ENCODE results near the gene PEMT. TPM values are rescaled to one million over a fixed set of nuclear protein-coding genes. Genes with fewer than 3 reads are reported as not detected.
A peak's percentile ranks its signal among the peaks of the same experiment; 100 is the strongest.

PEMT gene
- total RNA-seq, 4 donors from 2014 or later = 52.5 to 76.1 (median 62.6) TPM

DNA sequence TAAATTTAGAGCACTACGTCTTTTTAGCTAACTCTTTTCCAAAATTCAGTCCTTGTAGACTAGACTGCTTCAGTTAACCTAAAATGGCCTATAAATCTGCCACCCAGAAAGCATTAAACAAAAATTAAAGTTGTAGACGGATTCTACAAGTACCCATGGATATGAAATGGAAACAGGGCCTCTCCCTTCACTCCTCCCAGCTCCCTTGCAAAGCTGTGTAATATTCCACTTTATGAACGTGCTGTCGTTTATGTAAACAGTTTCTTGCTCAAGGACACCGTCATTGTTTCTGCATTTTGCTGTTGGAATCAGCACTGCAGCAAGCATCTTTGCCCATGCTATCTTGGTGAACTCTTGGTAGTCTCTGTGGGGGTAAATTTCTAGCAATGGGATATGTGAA is 109.6 kb downstream of the PEMT start:
- H3K9me3 ChIP-seq = no peaks in the 10 kb centered on the region
- no peaks in the 10 kb centered on the region for H3K27me3 ChIP-seq
- intact Hi-C loops (cut with DNase I) = no loop called here
- H3K27ac ChIP-seq = no peak overlapping the region
- H3K36me3 ChIP-seq = no peaks in the 10 kb centered on the region
- DNase-seq = no peak
- no peak for TF ChIP-seq POLR2A (IDR thresholded peaks at IDR 0.05)
- TF ChIP-seq, protein P1, sequence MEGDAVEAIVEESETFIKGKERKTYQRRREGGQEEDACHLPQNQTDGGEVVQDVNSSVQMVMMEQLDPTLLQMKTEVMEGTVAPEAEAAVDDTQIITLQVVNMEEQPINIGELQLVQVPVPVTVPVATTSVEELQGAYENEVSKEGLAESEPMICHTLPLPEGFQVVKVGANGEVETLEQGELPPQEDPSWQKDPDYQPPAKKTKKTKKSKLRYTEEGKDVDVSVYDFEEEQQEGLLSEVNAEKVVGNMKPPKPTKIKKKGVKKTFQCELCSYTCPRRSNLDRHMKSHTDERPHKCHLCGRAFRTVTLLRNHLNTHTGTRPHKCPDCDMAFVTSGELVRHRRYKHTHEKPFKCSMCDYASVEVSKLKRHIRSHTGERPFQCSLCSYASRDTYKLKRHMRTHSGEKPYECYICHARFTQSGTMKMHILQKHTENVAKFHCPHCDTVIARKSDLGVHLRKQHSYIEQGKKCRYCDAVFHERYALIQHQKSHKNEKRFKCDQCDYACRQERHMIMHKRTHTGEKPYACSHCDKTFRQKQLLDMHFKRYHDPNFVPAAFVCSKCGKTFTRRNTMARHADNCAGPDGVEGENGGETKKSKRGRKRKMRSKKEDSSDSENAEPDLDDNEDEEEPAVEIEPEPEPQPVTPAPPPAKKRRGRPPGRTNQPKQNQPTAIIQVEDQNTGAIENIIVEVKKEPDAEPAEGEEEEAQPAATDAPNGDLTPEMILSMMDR (IDR thresholded peaks at IDR 0.05) = no peak
- 83 to 88% methylated on average over 5 of the region's 5 CpGs for WGBS, 2 donors
- peaks cover 31% of the 10 kb centered on the region in 2 donors for H3K4me1 ChIP-seq
- H3K4me3 ChIP-seq (replicated peaks in 1 of 3) = no peak overlapping the region

DNA sequence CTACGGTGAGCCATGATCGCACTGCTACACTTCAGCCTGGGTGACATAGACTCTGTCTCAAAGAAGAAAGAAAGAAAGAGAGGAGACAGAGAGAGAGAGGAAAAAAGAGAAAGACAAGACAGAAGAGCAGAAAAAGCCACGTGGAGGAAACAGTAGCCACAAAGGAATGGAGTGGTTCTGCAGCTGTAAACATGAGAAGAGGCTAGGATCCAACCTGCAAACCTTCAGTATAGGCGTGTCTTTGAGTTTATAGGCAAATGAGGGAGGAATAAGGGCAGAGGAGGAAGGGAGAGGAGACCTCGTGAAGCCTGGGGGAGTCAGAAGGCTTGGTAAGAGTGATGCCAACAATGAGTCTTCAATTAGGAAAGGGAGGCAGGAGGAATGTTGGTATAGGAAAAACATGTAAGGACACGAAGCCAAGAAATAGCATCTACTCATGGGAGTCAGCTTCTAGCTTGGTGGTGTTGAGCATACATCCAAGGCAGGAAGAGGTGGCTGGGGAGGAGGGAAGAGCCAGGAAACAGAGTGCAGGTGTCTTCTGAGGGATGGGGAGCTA is 110.8 kb downstream of the PEMT start:
- Histone ChIP-seq H3K27ac (no peak overlapping the region), H3K9me3 (no peaks in the 10 kb centered on the region), H3K36me3 (no peaks in the 10 kb centered on the region), H3K27me3 (no peaks in the 10 kb centered on the region), H3K4me1 (peaks cover 31% of the 10 kb centered on the region in 2 donors), H3K4me3 (replicated peaks in 1 of 3) (no peak overlapping the region)
- 81 to 82% methylated on average over 6 of the region's 6 CpGs for WGBS, 2 donors
- DNase-seq = no peak
- intact Hi-C loops (cut with DNase I) = no loop called here
- no peak for TF ChIP-seq POLR2A (IDR thresholded peaks at IDR 0.05)
- TF ChIP-seq, protein P1 (IDR thresholded peaks at IDR 0.05) = no peak

DNA sequence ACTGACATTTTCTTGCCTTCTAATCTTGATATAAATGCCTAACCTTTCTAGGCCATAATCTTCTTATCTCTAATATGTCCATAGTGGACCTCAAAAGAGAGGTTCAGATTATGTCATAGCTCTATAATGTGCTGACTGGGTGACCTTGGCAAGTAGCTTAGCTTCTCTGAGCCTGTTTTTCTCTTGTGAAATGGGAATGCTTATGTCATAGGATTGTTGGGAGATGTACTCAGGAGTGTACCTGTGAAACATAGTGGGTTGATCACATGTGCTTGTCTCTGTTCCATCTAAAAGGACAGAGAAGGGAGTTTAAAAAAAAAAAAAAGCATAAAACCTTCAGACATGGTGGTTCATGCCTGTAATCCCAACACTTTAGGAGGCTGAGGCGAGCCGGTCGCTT is 112.3 kb downstream of the PEMT start:
- Histone ChIP-seq H3K27ac (no peak overlapping the region), H3K4me3 (replicated peaks in 1 of 3) (no peak overlapping the region), H3K9me3 (no peaks in the 10 kb centered on the region), H3K4me1 (peaks cover 31% of the 10 kb centered on the region in 2 donors), H3K36me3 (no peaks in the 10 kb centered on the region), H3K27me3 (no peaks in the 10 kb centered on the region)
- intact Hi-C loops (cut with DNase I) = loop anchor here (10.0 kb wide), 1 partner anchor 64 kb away; no protein-coding TSS in a partner anchor
- no peak for DNase-seq
- TF ChIP-seq POLR2A (IDR thresholded peaks at IDR 0.05) = no peak
- TF ChIP-seq, protein P1 (IDR thresholded peaks at IDR 0.05) = no peak
- 96% methylated on average over 3 of the region's 3 CpGs for WGBS, 2 donors

DNA sequence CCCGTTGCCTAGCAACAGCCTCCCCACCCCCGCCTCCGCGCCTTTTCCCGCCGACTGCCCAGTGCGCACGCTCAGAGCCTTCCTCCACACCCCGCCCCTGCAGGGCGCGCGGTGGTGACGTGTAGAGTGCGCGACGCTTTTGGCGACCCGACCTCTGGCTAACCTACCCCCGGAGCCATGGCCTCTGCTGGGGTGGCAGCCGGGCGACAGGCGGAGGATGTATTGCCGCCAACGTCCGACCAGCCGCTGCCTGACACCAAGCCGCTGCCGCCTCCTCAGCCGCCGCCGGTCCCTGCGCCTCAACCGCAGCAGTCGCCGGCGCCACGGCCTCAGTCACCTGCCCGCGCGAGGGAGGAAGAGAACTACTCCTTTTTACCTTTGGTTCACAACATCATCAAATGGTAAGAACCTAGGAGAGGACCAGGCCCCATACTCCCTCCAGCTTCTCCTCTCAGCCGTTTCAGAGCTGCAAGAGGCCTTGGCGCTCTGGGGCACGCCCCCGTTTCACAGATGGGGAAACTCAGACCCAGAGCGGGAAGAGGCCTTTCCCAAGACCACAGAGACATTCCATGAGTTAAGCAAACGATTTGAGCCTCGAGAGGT is 114.5 kb downstream of the PEMT start, which contains the start of gene MED9:
Gene MED9 (plus strand): TSS at position 136 of the 603 bp plus-strand sequence. CDS start 42 bp downstream, at position 178.
- Histone ChIP-seq H3K36me3 (no peaks in the 10 kb centered on the region), H3K27me3 (no peaks in the 10 kb centered on the region), H3K9me3 (no peaks in the 10 kb centered on the region), H3K4me3 (replicated peaks in 1 of 3) (peak within 1 kb of the TSS; percentile 94 to 98 (median 97)), H3K27ac (peak within 1 kb of the TSS; percentile 80 to 83 (median 83)), H3K4me1 (peaks cover 31% of the 10 kb centered on the region in 2 donors)
- 0 to 1% methylated on average over 15 to 27 of the region's 47 CpGs for WGBS, 2 donors
- DNase-seq = peak; percentile 88 to 91
- intact Hi-C loops (cut with DNase I) = loop anchor here (10.0 kb wide), 1 partner anchor 62 kb away; no protein-coding TSS in a partner anchor
- TF ChIP-seq POLR2A (IDR thresholded peaks at IDR 0.05) = peak in 1 of 2 donors; percentile 78
- TF ChIP-seq, protein P1 (IDR thresholded peaks at IDR 0.05) = no peak

DNA sequence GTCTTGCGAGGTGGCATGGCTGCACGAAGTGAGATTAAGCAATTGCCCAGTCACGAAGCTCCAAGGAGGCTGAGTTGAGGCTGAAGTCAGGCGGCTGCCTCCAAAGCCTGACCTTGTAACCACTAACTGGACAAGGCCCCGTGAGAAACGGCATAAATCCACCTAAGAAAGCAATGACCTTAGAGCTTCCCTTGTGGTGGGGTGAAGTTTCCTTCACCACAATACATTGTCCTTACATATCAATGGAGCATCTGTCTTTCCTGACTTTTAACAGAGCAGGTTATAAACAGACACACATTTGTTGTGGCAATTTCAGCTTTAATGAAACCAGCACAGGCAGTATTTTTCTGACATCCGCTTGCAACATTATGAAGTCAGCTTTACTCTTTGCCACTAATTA is 117.2 kb downstream of the PEMT start:
- 65 to 80% methylated on average over 7 of the region's 7 CpGs for WGBS, 2 donors

More for the DNA sequence above, 117.2 kb downstream of the PEMT start:
- Histone ChIP-seq H3K4me1 (peaks cover 20 to 22% of the 10 kb centered on the region in 2 donors), H3K27me3 (no peaks in the 10 kb centered on the region), H3K4me3 (replicated peaks in 1 of 3) (no peak overlapping the region), H3K9me3 (no peaks in the 10 kb centered on the region), H3K27ac (no peak overlapping the region), H3K36me3 (no peaks in the 10 kb centered on the region)
- no peak for DNase-seq
- TF ChIP-seq, protein P1 (IDR thresholded peaks at IDR 0.05) = no peak
- TF ChIP-seq POLR2A (IDR thresholded peaks at IDR 0.05) = no peak
- intact Hi-C loops (cut with DNase I) = loop anchor here (10.0 kb wide), 1 partner anchor 60 kb away; no protein-coding TSS in a partner anchor
